ENCODE data around the gene TAF11L13.
"Not testable (repeated sequence)": the region's sequence is repeated elsewhere in the genome, so short reads cannot be mapped to it uniquely, and the experiment has no call there.

Gene TAF11L13

GRCh38 chr5:17631788-17632187 is at the start of gene TAF11L13:
Gene TAF11L13, plus strand, starts transcription at chr5:17632088.
- not testable (repeated sequence) for DNase-seq (ENCODE audit: low read depth in 2 of 2)

GRCh38 chr5:17585658-17586057 is 46.2 kb upstream of the TAF11L13 start, which contains the start of gene TAF11L7:
Gene TAF11L7, minus strand, starts transcription at chr5:17585758.
- DNase-seq (ENCODE audit: low read depth in 2 of 2): not testable (repeated sequence)

GRCh38 chr5:17590860-17591259 is 41.0 kb upstream of the TAF11L13 start, which contains the start of gene TAF11L8:
Gene TAF11L8, minus strand, starts transcription at chr5:17590960.
- DNase-seq (ENCODE audit: low read depth in 2 of 2): not testable (repeated sequence)

GRCh38 chr5:17594255-17594654 is 37.6 kb upstream of the TAF11L13 start, which contains the start of gene TAF11L9:
Gene TAF11L9, minus strand, starts transcription at chr5:17594394.
- DNase-seq (ENCODE audit: low read depth in 2 of 2): not testable (repeated sequence)

- DNase-seq (ENCODE audit: low read depth in 2 of 2): not testable (repeated sequence)
These were observed 34.2 kb upstream of the TAF11L13 start, which contains the start of gene TAF11L10 for GRCh38 chr5:17597728-17598127. Gene TAF11L10, minus strand, starts transcription at chr5:17597828.

- DNase-seq (ENCODE audit: low read depth in 2 of 2): not testable (repeated sequence)
These were observed 28.0 kb upstream of the TAF11L13 start, which contains the start of gene TAF11L11 for GRCh38 chr5:17603880-17604279. Gene TAF11L11, plus strand, starts transcription at chr5:17604183.

GRCh38 chr5:17604951-17605350 is 26.9 kb upstream of the TAF11L13 start:
- DNase-seq (ENCODE audit: low read depth in 2 of 2): no peak

GRCh38 chr5:17607461-17607860 is 24.4 kb upstream of the TAF11L13 start:
- not testable (repeated sequence) for DNase-seq (ENCODE audit: low read depth in 2 of 2)

GRCh38 chr5:17610092-17610491 is 21.8 kb upstream of the TAF11L13 start, which contains the start of gene TAF11L12:
Gene TAF11L12, plus strand, starts transcription at chr5:17610392.
- DNase-seq (ENCODE audit: low read depth in 2 of 2): not testable (repeated sequence)

GRCh38 chr5:17614872-17615605 is 16.8 kb upstream of the TAF11L13 start:
- DNase-seq (ENCODE audit: low read depth in 2 of 2): no peak

GRCh38 chr5:17619354-17619753 is 12.5 kb upstream of the TAF11L13 start:
- DNase-seq (ENCODE audit: low read depth in 2 of 2): no peak

GRCh38 chr5:17620627-17621026 is 11.3 kb upstream of the TAF11L13 start:
- DNase-seq (ENCODE audit: low read depth in 2 of 2): no peak

- no peak for DNase-seq (ENCODE audit: low read depth in 2 of 2)
These were observed 6.2 kb upstream of the TAF11L13 start for GRCh38 chr5:17625686-17626085.

GRCh38 chr5:17634160-17634559 is 2.3 kb downstream of the TAF11L13 start, which contains the start of gene TAF11L14:
Gene TAF11L14, plus strand, starts transcription at chr5:17634460.
- DNase-seq (ENCODE audit: low read depth in 2 of 2): no peak

GRCh38 chr5:17649232-17649631 is 17.3 kb downstream of the TAF11L13 start:
- not testable (repeated sequence) for DNase-seq (ENCODE audit: low read depth in 2 of 2)

GRCh38 chr5:17655201-17655759 is 23.4 kb downstream of the TAF11L13 start:
- DNase-seq (ENCODE audit: low read depth in 2 of 2): not testable (repeated sequence)

GRCh38 chr5:17655921-17656320 is 24.0 kb downstream of the TAF11L13 start:
- DNase-seq (ENCODE audit: low read depth in 2 of 2): no peak

- DNase-seq (ENCODE audit: low read depth in 2 of 2): no peak
These were observed 31.3 kb downstream of the TAF11L13 start for GRCh38 chr5:17663182-17663581.

- DNase-seq (ENCODE audit: low read depth in 2 of 2): no peak
These were observed 33.9 kb downstream of the TAF11L13 start for GRCh38 chr5:17665836-17666235.

GRCh38 chr5:17666726-17667235 is 34.9 kb downstream of the TAF11L13 start:
- DNase-seq (ENCODE audit: low read depth in 2 of 2): no peak

GRCh38 chr5:17670353-17670752 is 38.5 kb downstream of the TAF11L13 start:
- DNase-seq (ENCODE audit: low read depth in 2 of 2): no peak

- DNase-seq (ENCODE audit: low read depth in 2 of 2): no peak
These were observed 47.0 kb downstream of the TAF11L13 start for GRCh38 chr5:17678751-17679324.

Measured in activated CD8-positive, alpha-beta memory T cell treated with anti-CD3 and anti-CD28 coated beads for 4 hours (primary cell).